HepG2 (cell line): ENCODE data around the gene GPR31. TPM values are rescaled to one million over a fixed set of nuclear protein-coding genes. Genes with fewer than 3 reads are reported as not detected.

Source experiments
- ATRX ChIP-seq: sonication (generic); formaldehyde crosslinking; IDR thresholded peaks from 2 replicates; pipeline ENCODE4 v1.4.0; 2020; ENCODE audit warnings: missing genetic modification reagents, borderline replicate concordance
- CEBPB ChIP-seq: IDR thresholded peaks from 2 replicates; pipeline ENCODE4 v1.6.1; 2011; ENCODE audit warnings: low read depth, low read length, improper control_type of control experiment, borderline replicate concordance
- EZH2 ChIP-seq: conservative IDR thresholded peaks from 2 replicates; pipeline ENCODE4 v1.6.1; 2012; ENCODE audit warnings: mild to moderate bottlenecking, low read depth, low read length, moderate library complexity
- FOSL2 ChIP-seq: sonication (generic); formaldehyde crosslinking; IDR thresholded peaks from 2 replicates; pipeline ENCODE4 v1.4.0; 2020; ENCODE audit warnings: missing genetic modification reagents
- HOXA3 ChIP-seq: sonication (generic); formaldehyde crosslinking; IDR thresholded peaks from 2 replicates; pipeline ENCODE4 v1.5.0; 2020; ENCODE audit warnings: missing genetic modification reagents
- MIER2 ChIP-seq: IDR thresholded peaks from 2 replicates; pipeline ENCODE4 v1.6.1; 2016; ENCODE audit warnings: missing biosample characterization, missing genetic modification reagents
- NR2F2 ChIP-seq: IDR thresholded peaks from 2 replicates; pipeline ENCODE4 v1.6.1; 2012; ENCODE audit warnings: low read depth, inconsistent platforms, borderline replicate concordance
- SKI ChIP-seq: fragments of 450-650 bp; IDR thresholded peaks from one replicate; pipeline ENCODE4 v1.6.1; 2018; ENCODE audit warnings: mild to moderate bottlenecking; ENCODE audit not compliant: partially characterized antibody
- SMAD9 ChIP-seq: sonication (generic); formaldehyde crosslinking; IDR thresholded peaks from 2 replicates; pipeline ENCODE4 v1.5.1; 2020; ENCODE audit warnings: mild to moderate bottlenecking, missing genetic modification reagents
- TBL1XR1 ChIP-seq: fragments of 150-350 bp; IDR thresholded peaks from 2 replicates; pipeline ENCODE4 v1.6.1; 2014; ENCODE audit warnings: borderline replicate concordance, low read length; ENCODE audit not compliant: partially characterized antibody
- ZNF256 ChIP-seq: sonication (generic); formaldehyde crosslinking; conservative IDR thresholded peaks from 2 replicates; pipeline ENCODE4 v1.4.0; 2020; ENCODE audit warnings: missing genetic modification reagents
- ZNF552 ChIP-seq: sonication (generic); formaldehyde crosslinking; IDR thresholded peaks from 2 replicates; pipeline ENCODE4 v1.9.0; 2022; ENCODE audit warnings: missing genetic modification reagents, mild to moderate bottlenecking, borderline replicate concordance
- ZNF569 ChIP-seq: sonication (generic); formaldehyde crosslinking; IDR thresholded peaks from 2 replicates; pipeline ENCODE4 v1.5.0; 2020; ENCODE audit warnings: mild to moderate bottlenecking, missing genetic modification reagents, moderate library complexity, borderline replicate concordance
- ZNF709 ChIP-seq: sonication (generic); formaldehyde crosslinking; IDR thresholded peaks from 2 replicates; pipeline ENCODE4 v1.5.0; 2020; ENCODE audit warnings: mild to moderate bottlenecking, missing genetic modification reagents
- ZNF777 ChIP-seq: sonication (generic); formaldehyde crosslinking; IDR thresholded peaks from 2 replicates; pipeline ENCODE4 v1.4.0; 2020; ENCODE audit warnings: missing genetic modification reagents
- ZNF781 ChIP-seq: sonication (generic); formaldehyde crosslinking; IDR thresholded peaks from 2 replicates; pipeline ENCODE4 v1.5.1; 2020; ENCODE audit warnings: borderline replicate concordance, mild to moderate bottlenecking, missing genetic modification reagents; ENCODE audit errors: not compliant biosample characterization
- ZNF816 ChIP-seq: sonication (generic); formaldehyde crosslinking; IDR thresholded peaks from 2 replicates; pipeline ENCODE4 v1.8.0; 2022; ENCODE audit warnings: missing genetic modification reagents, mild to moderate bottlenecking, borderline replicate concordance
- ZSCAN25 ChIP-seq: sonication (generic); formaldehyde crosslinking; IDR thresholded peaks from 2 replicates; pipeline ENCODE4 v1.8.0; 2022; ENCODE audit warnings: mild to moderate bottlenecking, missing genetic modification reagents
- polyA plus RNA-seq, 8 experiments: library from polyadenylated mRNA; depleted of rRNA in 3 of 8; stranded (reverse) in 7 of 8; unstranded in 1 of 8; fragments of >200 nt; fragmentation: Illumina TruSeq in 4 of 8; extraction: Trizol in 4 of 8; gene quantifications; 2 replicates each; pipeline versions ENCODE4 v1.2.1 to v1.2.3, GENCODE V29; 2011 to 2016; ENCODE audit warnings: low read depth in 4 of 8, missing spikeins in 1 of 8, mixed read lengths in 1 of 8; ENCODE audit not compliant: insufficient read depth in 1 of 8
- total RNA-seq, 5 experiments: library from RNA; depleted of rRNA; stranded (reverse); fragments of >200 nt; fragmentation: Illumina TruSeq; extraction: Trizol; gene quantifications; 2 replicates each; pipeline ENCODE4 v1.2.3, GENCODE V29; 2016; ENCODE audit warnings: low read depth in 1 of 5
- TF ChIP-seq, protein P1 (sequence below): sonication (generic); formaldehyde crosslinking; IDR thresholded peaks from 2 replicates; pipeline ENCODE4 v1.8.0; 2022; ENCODE audit warnings: missing genetic modification reagents, mild to moderate bottlenecking, moderate library complexity, borderline replicate concordance
- TF ChIP-seq, protein P2 (sequence below): sonication (generic); formaldehyde crosslinking; IDR thresholded peaks from 2 replicates; pipeline ENCODE4 v1.5.1; 2020; ENCODE audit warnings: mild to moderate bottlenecking, moderate library complexity, missing genetic modification reagents
- TF ChIP-seq, protein P3 (sequence below): sonication (generic); formaldehyde crosslinking; IDR thresholded peaks from 2 replicates; pipeline ENCODE4 v1.4.0; 2020; ENCODE audit warnings: missing genetic modification reagents, low read depth, mild to moderate bottlenecking, borderline replicate concordance
- TF ChIP-seq, protein P4 (sequence below): sonication (generic); formaldehyde crosslinking; IDR thresholded peaks from 2 replicates; pipeline ENCODE4 v1.4.0; 2020; ENCODE audit warnings: missing genetic modification reagents

Gene GPR31
- total and polyA plus RNA-seq, 2 of the 13 experiments (the other 11 are each of a cell fraction or from before 2014, with no cell fraction given): not detected

DNA sequence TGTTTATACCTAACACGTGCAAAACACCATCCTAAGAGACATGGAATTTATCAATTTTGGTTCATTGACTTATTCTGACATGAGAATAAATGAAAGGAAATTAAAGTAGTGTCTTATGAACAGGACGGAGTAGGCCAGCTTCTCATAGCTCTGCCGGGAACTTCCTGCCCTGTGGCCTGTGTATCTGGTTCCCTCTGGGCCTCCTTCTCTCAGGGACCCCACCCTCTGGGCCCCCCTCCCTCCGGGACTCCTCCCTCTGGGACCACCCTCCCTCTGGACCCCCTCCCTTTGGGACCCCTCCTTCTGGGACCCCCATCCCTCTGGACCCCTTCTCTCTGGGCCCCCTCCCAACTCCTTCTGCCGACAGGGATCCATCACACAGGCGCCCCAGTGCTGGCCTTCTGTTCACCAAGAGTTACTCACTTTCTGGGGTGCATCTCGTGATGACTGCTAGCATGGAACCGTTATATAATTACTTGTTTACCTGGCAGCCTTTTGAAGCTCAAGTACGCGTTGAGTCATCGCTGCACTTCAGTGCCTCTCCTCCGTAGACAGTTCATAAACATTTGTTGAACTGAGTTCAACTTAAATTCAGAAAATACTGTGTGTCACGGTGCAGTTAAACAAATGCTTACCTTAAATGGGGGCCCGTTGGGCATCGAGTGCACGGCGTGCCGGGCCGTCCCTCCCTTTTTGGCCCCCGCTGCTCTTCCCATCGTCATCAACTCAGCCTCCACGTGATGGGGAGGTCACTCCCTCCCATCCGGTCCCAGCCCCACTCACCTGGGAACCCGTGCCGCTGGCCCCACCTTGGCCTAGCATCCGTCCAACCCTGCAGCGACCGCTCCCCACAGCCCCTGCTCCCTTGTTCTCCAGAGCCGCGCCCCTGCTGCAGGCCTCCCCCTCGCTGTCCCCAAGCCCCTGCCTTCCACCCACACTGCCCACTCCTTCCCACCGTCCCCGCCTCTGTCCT is 26.8 kb downstream of the GPR31 start (continued):
- TF ChIP-seq, protein P1, sequence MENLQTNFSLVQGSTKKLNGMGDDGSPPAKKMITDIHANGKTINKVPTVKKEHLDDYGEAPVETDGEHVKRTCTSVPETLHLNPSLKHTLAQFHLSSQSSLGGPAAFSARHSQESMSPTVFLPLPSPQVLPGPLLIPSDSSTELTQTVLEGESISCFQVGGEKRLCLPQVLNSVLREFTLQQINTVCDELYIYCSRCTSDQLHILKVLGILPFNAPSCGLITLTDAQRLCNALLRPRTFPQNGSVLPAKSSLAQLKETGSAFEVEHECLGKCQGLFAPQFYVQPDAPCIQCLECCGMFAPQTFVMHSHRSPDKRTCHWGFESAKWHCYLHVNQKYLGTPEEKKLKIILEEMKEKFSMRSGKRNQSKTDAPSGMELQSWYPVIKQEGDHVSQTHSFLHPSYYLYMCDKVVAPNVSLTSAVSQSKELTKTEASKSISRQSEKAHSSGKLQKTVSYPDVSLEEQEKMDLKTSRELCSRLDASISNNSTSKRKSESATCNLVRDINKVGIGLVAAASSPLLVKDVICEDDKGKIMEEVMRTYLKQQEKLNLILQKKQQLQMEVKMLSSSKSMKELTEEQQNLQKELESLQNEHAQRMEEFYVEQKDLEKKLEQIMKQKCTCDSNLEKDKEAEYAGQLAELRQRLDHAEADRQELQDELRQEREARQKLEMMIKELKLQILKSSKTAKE (CRISPR knock-in tag): peak; percentile 97
- no peak for TF ChIP-seq NR2F2
- TF ChIP-seq FOSL2: peak; percentile 99
- TF ChIP-seq, protein P2, sequence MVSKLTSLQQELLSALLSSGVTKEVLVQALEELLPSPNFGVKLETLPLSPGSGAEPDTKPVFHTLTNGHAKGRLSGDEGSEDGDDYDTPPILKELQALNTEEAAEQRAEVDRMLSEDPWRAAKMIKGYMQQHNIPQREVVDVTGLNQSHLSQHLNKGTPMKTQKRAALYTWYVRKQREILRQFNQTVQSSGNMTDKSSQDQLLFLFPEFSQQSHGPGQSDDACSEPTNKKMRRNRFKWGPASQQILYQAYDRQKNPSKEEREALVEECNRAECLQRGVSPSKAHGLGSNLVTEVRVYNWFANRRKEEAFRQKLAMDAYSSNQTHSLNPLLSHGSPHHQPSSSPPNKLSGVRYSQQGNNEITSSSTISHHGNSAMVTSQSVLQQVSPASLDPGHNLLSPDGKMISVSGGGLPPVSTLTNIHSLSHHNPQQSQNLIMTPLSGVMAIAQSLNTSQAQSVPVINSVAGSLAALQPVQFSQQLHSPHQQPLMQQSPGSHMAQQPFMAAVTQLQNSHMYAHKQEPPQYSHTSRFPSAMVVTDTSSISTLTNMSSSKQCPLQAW (CRISPR knock-in tag): peak; percentile 64
- TF ChIP-seq, protein P3, sequence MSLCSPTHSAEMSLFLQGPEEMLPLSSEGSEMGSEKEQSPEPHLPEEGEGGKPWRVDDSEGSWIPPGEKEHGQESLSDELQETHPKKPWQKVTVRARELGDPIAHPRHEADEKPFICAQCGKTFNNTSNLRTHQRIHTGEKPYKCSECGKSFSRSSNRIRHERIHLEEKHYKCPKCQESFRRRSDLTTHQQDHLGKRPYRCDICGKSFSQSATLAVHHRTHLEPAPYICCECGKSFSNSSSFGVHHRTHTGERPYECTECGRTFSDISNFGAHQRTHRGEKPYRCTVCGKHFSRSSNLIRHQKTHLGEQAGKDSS: peak; percentile 29; the same call in 1 of the 2 replicates
- TF ChIP-seq ZNF552 (CRISPR knock-in tag): peak; percentile 82; the same call in 1 of the 2 replicates
- peak; percentile 99 for TF ChIP-seq TBL1XR1
- peak; percentile 20; the same call in 1 of the 2 replicates for TF ChIP-seq CEBPB
- peak; percentile 22; the same call in 1 of the 2 replicates for TF ChIP-seq ZSCAN25 (CRISPR knock-in tag)
- peak; percentile 49; the same call in 1 of the 2 replicates for TF ChIP-seq MIER2 (CRISPR knock-in tag)
- TF ChIP-seq, protein P4, sequence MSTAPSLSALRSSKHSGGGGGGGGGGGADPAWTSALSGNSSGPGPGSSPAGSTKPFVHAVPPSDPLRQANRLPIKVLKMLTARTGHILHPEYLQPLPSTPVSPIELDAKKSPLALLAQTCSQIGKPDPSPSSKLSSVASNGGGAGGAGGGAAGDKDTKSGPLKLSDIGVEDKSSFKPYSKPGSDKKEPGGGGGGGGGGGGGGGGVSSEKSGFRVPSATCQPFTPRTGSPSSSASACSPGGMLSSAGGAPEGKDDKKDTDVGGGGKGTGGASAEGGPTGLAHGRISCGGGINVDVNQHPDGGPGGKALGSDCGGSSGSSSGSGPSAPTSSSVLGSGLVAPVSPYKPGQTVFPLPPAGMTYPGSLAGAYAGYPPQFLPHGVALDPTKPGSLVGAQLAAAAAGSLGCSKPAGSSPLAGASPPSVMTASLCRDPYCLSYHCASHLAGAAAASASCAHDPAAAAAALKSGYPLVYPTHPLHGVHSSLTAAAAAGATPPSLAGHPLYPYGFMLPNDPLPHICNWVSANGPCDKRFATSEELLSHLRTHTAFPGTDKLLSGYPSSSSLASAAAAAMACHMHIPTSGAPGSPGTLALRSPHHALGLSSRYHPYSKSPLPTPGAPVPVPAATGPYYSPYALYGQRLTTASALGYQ: peak; percentile 71; the same call in 1 of the 2 replicates
- TF ChIP-seq ZNF816 (CRISPR knock-in tag): no peak
- no peak for TF ChIP-seq ZNF569 (CRISPR knock-in tag)
- no peak for TF ChIP-seq EZH2
- peak; percentile 71; the same call in 1 of the 2 replicates for TF ChIP-seq HOXA3 (CRISPR knock-in tag)
- no peak for TF ChIP-seq ZNF781
- TF ChIP-seq ZNF256 (CRISPR knock-in tag): no peak
- TF ChIP-seq ATRX (CRISPR knock-in tag): no peak
- peak; percentile 67; the same call in 1 of the 2 replicates for TF ChIP-seq ZNF709 (CRISPR knock-in tag)
- no peak for TF ChIP-seq SMAD9 (CRISPR knock-in tag)
- peak; percentile 98 for TF ChIP-seq SKI
- TF ChIP-seq ZNF777 (CRISPR knock-in tag): no peak
